GM18511 (cell line): ENCODE results near the gene PAN3.

Source experiments
- ATAC-seq: cut with Tn5 transposase; IDR thresholded peaks from one replicate; pipeline ENCODE4 v1.9.1; 2021; ENCODE audit warnings: mild to moderate bottlenecking, moderate library complexity; ENCODE audit not compliant: unreplicated experiment

The PAN3 gene

DNA sequence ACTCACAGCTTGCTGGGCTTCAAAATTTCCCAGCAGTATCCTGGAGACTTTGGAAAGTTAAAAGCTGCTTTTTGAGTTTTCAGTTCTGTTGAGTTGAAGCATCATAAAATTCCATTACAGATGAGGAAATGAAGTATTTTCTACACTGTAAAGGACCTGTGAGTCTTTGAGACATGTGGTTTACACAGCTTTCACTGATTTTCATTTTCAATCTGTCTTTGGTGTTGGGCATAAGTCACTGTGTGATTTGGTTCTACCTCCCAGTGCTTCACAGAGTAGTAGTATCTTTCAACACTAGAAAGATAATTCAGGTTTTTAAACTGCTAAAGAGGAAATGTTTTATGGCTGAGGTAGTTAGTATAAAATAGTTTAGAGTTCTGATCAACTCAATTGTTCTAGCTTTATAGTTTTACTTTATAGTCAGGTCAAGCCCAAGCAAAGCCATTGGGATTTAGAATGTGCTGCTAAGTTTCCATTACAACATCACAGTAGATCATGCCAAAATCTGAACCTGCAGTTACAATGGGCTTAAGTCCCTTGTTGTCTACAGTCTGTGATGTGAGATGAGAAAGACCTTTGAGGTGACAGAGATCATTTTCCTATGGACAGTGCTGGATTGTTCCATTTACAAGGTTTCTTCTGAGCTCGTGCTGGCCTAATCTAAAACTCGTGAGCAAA lies 195.0 kb downstream of the PAN3 start:
- ATAC-seq, result no peak

DNA sequence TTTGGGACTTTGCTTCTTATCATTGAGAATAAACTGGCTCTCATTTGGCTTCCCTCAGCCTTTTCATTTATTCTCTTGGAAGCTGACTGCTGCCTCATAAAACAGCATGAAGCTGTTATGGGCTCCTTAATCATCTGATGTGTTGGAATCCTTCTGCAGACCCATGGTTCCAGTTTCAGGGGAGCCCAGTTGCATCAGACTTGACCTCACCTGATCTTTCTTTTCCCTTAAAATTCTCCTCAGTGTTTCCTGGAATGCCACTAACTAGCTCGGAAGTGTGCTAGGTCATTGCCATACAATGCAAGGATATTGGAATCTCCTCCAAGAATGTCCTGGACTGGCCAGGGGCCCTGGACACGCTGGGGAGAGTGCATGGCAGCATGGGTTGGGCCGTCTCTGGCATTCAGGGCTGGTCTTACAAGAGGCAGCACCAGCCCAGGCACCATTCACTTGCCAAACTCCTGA lies 197.9 kb downstream of the PAN3 start:
- ATAC-seq, result no peak

DNA sequence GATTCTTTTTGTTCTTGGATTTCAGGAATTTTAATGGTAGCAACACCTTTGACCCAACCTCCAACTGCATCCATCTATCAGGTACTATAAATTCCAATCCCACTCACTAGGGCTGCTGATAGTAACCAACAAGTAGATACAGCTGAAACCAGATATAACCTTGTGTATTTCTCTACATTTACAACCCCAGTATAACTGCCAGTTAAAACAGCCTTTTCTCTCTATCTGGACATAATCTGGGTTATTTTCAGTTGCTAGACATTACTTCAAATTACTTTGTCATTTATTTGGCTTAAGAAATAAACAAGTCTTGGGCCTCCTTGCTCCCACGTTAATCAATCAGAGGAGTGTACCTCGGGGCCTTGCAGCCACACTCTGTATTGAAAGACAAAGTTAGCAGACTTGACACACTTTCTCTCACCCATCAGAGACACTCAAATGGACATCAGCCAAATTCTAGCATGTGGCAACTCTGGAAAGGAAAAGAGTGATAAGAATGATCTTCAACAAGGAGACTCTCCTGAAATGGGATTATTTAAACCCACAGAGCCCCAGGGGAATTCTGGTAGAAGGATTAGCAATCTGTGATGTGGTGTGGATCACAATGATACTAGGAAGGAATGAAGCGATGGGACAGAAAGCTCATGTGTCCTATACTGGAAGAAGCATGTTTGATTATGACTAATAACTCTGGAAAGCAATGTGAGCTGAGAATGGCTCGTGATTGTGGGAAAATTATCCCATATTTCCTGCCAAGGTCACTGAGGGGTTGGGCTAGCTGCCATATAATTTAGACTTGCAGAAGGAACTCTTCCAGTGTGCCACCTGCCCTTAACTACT lies 199.0 kb downstream of the PAN3 start:
- ATAC-seq, result no peak

DNA sequence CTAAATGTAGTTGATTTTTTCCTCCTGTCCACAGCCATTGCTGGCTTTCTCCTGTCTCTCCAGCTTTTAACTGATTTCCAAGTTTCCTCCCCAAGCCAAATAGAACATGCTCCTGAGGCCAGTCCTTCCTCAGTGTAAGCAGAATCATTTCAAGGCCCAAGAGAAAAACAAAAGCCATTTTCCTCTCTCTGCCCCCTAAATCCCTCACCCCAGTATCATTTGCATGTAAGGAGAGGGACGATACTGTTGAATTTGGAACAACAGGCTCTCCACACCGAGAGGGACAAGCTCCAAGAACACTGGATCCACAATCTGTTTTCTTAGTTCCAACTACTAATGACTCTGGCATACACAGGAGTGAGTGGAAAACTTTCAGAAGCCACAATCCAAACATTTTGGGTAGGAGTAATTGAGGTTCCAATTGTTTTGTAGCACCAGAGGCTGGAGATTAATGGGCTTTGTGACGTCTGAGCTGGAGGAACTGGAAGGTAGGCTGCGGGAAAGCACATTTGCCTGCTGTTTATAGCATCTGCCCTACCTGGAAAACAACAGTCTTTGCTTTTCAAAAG lies 199.7 kb downstream of the PAN3 start:
- ATAC-seq, result no peak

DNA sequence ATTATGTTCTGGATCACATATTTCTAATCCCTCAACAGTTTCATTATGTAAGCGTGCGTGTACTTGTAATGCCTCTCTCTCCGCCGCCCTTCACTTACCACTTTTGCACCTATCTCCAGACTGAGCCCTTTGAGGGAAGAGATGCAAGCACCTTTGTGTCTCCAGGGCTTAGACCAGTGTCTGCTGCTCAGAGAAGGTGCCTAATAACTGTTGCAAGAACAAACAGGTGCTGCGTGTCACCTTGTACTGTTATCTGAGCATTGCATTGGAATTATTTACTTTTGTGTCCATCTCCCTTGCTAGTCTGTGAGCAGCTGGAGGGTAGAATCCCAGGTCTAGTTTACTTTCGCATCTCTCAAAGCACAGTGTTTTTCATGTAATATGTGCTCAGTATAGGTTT lies 200.4 kb downstream of the PAN3 start:
- ATAC-seq, result no peak

DNA sequence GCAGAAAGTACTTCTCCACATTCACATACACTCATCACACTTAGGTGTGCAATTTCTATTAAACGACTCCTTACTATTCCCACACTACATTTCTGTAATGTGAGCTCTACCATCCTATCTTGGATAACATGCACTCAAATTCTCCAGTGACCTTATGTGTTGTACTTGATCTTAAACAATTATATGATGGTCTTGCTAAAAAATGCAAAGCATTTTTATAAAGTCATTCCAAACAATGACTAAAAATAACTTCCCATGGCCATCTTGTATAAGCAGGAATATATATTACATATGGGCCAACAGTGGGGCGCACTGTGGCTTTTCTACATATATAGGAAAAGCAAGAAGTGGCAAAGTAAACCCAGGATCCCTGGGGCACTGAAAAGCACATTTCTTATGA lies 201.1 kb downstream of the PAN3 start:
- no peak for ATAC-seq

DNA sequence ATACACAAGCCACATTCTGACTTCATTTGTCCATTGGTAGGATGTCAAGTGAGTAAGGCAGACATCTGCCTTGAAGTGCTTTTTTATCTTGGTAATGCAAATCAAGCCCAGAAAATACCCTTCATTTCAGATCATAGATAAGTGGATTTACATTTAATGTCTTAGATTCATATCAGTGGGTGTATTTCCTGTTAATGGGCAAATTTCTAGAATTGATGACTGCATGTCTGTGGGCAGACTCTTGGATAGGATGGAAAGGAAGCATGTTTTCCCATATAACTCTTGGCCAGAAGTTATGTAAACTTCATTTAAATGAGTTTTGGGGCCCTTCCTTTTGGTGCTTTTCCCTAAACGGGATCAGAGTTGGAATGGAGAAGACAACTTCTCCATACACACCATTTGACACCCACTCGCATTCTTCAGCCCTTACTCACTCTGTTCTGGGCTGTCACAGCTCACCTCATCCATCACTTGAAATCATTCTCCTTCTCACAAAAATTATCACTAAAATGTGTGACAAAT lies 202.0 kb downstream of the PAN3 start:
- ATAC-seq, result no peak

DNA sequence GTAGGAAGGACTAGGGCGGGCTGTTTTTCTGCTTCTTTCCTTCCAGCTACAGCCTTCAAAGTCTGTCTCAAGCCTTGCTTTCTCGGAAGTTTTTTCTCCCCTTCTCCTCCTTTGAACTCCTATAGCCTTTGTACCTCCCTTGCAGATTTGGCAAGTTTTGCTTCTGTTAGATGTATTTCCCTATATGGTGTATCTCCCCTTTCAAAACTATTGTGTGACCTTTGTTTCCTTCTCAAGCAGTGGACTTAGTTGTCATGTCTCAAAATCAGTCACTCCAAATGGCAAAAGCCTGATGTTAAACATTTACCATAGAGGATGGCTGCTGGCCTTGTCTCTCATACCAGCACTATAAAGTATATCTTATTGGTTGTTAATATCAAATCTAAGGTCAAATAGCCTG lies 203.9 kb downstream of the PAN3 start:
- no peak for ATAC-seq

DNA sequence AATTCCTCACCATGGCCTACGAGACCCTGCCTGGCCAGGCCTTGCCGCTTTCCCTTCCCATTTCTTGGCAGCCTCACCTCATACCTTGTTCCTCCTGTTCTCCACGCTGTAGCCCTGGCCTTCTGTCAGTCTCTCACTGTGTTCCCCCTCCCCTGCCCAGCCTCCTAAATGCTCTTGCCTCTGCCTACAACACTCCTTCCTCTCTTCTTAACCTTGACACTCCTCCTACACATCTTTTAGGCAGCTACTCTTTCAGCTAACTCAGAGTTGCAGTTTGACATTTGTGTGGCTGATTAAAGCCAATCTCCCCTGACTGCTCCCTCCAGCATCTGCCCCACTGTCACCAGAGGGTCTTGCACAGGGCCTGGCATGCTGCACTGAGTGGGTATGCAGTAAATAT lies 205.8 kb downstream of the PAN3 start:
- ATAC-seq, result no peak
